ENCODE data around the gene TRIM29.

Gene TRIM29

GRCh38 chr11:120142441-120143100, 4.7 kb upstream of the TRIM29 start:
- H3K36me3 ChIP-seq, result no peaks in the 10 kb centered on the region
- no peaks in the 10 kb centered on the region for H3K9me3 ChIP-seq (ENCODE audit: severe bottlenecking)
- DNase-seq, result no peak
- TF ChIP-seq CTCF (IDR thresholded peaks at IDR 0.05; ENCODE audit: low read depth, low read length), result no peak
- H3K4me3 ChIP-seq (ENCODE audit: low read depth, low read length), result no peak overlapping the region
- H3K27ac ChIP-seq, result no peak overlapping the region
- no peaks in the 10 kb centered on the region for H3K27me3 ChIP-seq (ENCODE audit: insufficient read depth, low read depth, severe bottlenecking)

GRCh38 chr11:120141768-120142423, 4.0 kb upstream of the TRIM29 start:
- TF ChIP-seq CTCF (IDR thresholded peaks at IDR 0.05; ENCODE audit: low read depth, low read length), result no peak
- H3K9me3 ChIP-seq (ENCODE audit: severe bottlenecking), result no peaks in the 10 kb centered on the region
- H3K27ac ChIP-seq, result no peak overlapping the region
- H3K36me3 ChIP-seq, result no peaks in the 10 kb centered on the region
- no peak for DNase-seq
- H3K27me3 ChIP-seq (ENCODE audit: insufficient read depth, low read depth, severe bottlenecking), result no peaks in the 10 kb centered on the region
- no peak overlapping the region for H3K4me3 ChIP-seq (ENCODE audit: low read depth, low read length)

- H3K9me3 ChIP-seq (ENCODE audit: severe bottlenecking), result no peaks in the 10 kb centered on the region
- H3K36me3 ChIP-seq, result no peaks in the 10 kb centered on the region
- no peaks in the 10 kb centered on the region for H3K27me3 ChIP-seq (ENCODE audit: insufficient read depth, low read depth, severe bottlenecking)
- no peak for DNase-seq
- no peak overlapping the region for H3K27ac ChIP-seq
- no peak overlapping the region for H3K4me3 ChIP-seq (ENCODE audit: low read depth, low read length)
- no peak for TF ChIP-seq CTCF (IDR thresholded peaks at IDR 0.05; ENCODE audit: low read depth, low read length)
Measured at GRCh38 chr11:120141113-120141767, 3.3 kb upstream of the TRIM29 start.

GRCh38 chr11:120139316-120140069, 1.6 kb upstream of the TRIM29 start:
- no peak for TF ChIP-seq CTCF (IDR thresholded peaks at IDR 0.05; ENCODE audit: low read depth, low read length)
- DNase-seq, result no peak
- Histone ChIP-seq H3K9me3 (ENCODE audit: severe bottlenecking) (no peaks in the 10 kb centered on the region), H3K27ac (no peak overlapping the region), H3K27me3 (ENCODE audit: insufficient read depth, low read depth, severe bottlenecking) (no peaks in the 10 kb centered on the region), H3K36me3 (no peaks in the 10 kb centered on the region), H3K4me3 (ENCODE audit: low read depth, low read length) (no peak overlapping the region)

GRCh38 chr11:120137187-120137610, 714 bp downstream of the TRIM29 start:
- no peak overlapping the region for H3K27ac ChIP-seq
- H3K36me3 ChIP-seq, result no peaks in the 10 kb centered on the region
- H3K9me3 ChIP-seq (ENCODE audit: severe bottlenecking), result no peaks in the 10 kb centered on the region
- no peak for DNase-seq
- no peak for TF ChIP-seq CTCF (IDR thresholded peaks at IDR 0.05; ENCODE audit: low read depth, low read length)
- no peak overlapping the region for H3K4me3 ChIP-seq (ENCODE audit: low read depth, low read length)
- no peaks in the 10 kb centered on the region for H3K27me3 ChIP-seq (ENCODE audit: insufficient read depth, low read depth, severe bottlenecking)
